H1 (cell line): ENCODE data around the gene SLC24A1. TPM values are rescaled to one million over a fixed set of nuclear protein-coding genes. Genes with fewer than 3 reads are reported as not detected.

Experiments used
- RBBP5 ChIP-seq: IDR thresholded peaks from 2 replicates; pipeline ENCODE4 v1.7.1; 2012; ENCODE audit warnings: low read depth, mild to moderate bottlenecking, inconsistent platforms, low read length, moderate library complexity, borderline replicate concordance
- RFX5 ChIP-seq: IDR thresholded peaks from 2 replicates; pipeline ENCODE4 v1.6.1; 2011; ENCODE audit warnings: low read depth, low read length, improper control_type of control experiment, borderline replicate concordance
- SAP30 ChIP-seq: fragments of 300-600 bp; sonication (generic); IDR thresholded peaks from 2 replicates; pipeline ENCODE4 v1.7.1; 2012; ENCODE audit warnings: low read length, moderate library complexity, mild to moderate bottlenecking, inconsistent platforms; ENCODE audit not compliant: insufficient read depth, insufficient replicate concordance
- TAF7 ChIP-seq: optimal IDR thresholded peaks from 2 replicates; pipeline ENCODE3; 2011; ENCODE audit warnings: low read depth, mild to moderate bottlenecking, inconsistent platforms, low read length, moderate library complexity, borderline replicate concordance
- TEAD4 ChIP-seq: IDR thresholded peaks from 2 replicates; pipeline ENCODE4 v1.6.1; 2012; ENCODE audit warnings: low read depth, low read length, inconsistent platforms, mixed read lengths
- polyA plus RNA-seq, 7 experiments: library from polyadenylated mRNA; depleted of rRNA in 3 of 7; stranded (reverse) in 5 of 7; unstranded in 2 of 7; fragments of >200 nt in 5 of 7; fragments of 200-250 nt in 2 of 7; gene quantifications; 1 replicate in 5 of 7; 2 replicates in 1 of 7; 4 replicates in 1 of 7; pipeline versions ENCODE4 v1.2.1 to v1.2.3, GENCODE V29; 2011 to 2013; ENCODE audit warnings: missing spikeins in 2 of 7, mixed read lengths in 2 of 7
- total RNA-seq: library from RNA; stranded (reverse); fragmentation: NEBNext Ultra II Directional; extraction: Animal tissue kit (Norgen Biotek cat#: 25700); gene quantifications from 2 replicates; pipeline ENCODE4 v1.2.1, GENCODE V29; 2021

The SLC24A1 gene
- total and polyA plus RNA-seq, 2 of the 8 experiments (the other 6 are each of a cell fraction or from before 2014, with no cell fraction given): 4.9 to 6.6 TPM

DNA sequence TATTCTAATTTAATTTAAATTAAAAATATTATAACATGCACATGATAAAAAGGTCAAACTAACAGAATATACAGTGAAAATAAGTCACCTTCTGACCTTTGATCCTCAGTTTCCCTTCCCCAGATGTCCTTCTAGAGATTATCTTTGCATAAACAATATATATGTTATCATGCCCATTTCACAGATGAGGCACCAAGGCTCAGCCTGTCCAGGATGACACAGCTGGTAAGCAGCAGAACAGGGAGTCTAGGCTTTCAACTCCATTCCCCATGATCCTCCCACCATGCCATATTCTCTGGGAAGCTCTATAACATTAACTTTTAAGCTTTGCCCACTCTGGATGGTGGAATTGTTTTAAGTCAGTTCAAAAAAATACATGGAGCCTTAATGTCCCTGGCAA is 1.4 kb downstream of the SLC24A1 start (continued):
- TF ChIP-seq RFX5 (no peak), TAF7 (no peak), SAP30 (no peak), RBBP5 (no peak), TEAD4 (no peak)
